G401.6 (cell line): ENCODE data around the gene PARM1.

Experiments
- FAIRE-seq: peaks from 2 replicates; lab custom pipeline; 2012; peaks lifted over from hg19 to GRCh38; lab: Jason Lieb, UNC

PARM1 gene

GRCh38 chr4:74942918-74943253 lies 10.0 kb downstream of the PARM1 start:
- FAIRE-seq = no peak

- FAIRE-seq = no peak
These were observed 11.5 kb downstream of the PARM1 start for GRCh38 chr4:74944354-74944793.

GRCh38 chr4:74946196-74946595 lies 13.3 kb downstream of the PARM1 start:
- no peak for FAIRE-seq

DNA sequence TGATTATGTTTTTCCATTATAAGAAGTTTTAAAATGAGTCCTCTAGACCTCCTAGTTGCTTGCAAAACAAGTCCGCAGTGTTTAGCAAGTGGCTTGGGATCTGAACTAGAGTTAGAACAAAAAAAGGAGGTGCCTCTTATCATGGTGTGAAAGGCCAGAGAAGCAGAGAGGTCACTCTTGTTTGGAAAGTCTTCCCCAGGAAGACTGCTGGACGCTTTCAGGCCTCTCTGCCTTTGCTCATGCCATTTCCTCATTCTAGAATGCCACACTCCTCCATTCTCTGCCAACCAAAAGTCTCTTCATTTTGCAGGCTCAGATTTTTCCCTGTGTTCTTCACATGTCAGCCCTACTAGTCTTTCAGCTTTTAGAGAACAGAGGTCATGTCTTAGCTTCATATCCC lies 14.9 kb downstream of the PARM1 start:
- FAIRE-seq = no peak

DNA sequence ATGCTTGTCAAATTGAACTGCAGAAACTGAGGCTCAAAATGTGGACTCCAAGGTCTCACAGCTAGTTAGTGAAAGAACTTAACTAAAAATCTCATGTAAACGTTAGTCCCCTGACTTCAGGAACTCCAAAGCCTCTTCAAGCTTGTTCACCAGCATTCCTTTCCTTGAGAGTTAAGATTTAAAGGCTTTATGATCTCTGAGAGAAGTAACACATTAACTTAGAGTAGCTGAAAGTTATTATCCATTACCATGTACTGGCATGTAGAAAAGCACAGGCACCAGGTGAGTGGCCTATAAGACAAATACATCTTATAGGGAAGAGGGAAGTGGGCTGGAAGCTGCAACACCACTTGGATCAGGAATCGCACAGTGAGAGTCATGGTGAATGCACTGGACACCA lies 15.3 kb downstream of the PARM1 start:
- no peak for FAIRE-seq

- no peak for FAIRE-seq
These were observed 17.3 kb downstream of the PARM1 start for GRCh38 chr4:74950200-74950599.

- no peak for FAIRE-seq
These were observed 18.0 kb downstream of the PARM1 start for GRCh38 chr4:74950882-74951281.

DNA sequence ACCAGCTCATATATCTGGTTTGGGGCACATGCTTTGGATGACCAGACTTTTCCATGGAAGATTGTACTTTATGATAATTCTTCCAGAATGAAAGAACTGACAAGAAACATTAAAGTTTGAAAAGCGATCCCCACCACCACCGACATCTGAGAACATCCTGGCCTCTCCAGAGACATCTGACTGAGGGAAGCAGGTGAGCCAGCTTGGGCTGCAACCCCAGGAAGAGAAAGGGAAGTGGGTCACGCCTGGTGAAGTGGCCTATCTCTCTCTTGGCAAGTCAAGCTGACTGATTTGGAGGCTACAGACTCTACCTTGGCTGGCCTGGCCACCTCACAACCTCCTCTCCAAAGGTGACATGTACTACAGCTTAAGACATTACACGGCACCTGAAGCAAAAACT lies 20.7 kb downstream of the PARM1 start:
- no peak for FAIRE-seq

DNA sequence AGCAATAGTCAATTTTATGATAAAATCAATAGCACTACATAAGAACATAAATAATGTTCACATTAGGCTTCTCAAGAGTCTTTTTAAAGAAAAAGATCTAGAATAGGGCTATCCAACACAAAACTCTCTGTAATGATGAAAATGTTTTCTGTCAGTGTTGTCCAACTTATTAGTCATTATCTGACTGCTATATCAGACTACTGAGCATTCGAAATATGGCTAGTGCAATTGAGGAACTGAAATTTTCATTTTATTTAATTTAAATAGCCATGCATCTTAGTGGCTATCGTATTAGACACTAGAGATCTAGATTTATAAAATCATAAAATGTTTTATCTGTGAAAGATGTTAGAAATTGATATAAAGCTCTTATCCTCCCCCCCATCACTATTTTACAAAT lies 26.0 kb downstream of the PARM1 start:
- no peak for FAIRE-seq

- FAIRE-seq = no peak
These were observed 28.3 kb downstream of the PARM1 start for GRCh38 chr4:74961230-74961629.

- no peak for FAIRE-seq
These were observed 29.7 kb downstream of the PARM1 start for GRCh38 chr4:74962584-74962983.

GRCh38 chr4:74964311-74964710 lies 31.4 kb downstream of the PARM1 start:
- no peak for FAIRE-seq

GRCh38 chr4:74967324-74967723 lies 34.4 kb downstream of the PARM1 start:
- no peak for FAIRE-seq

GRCh38 chr4:74968456-74969164 lies 35.7 kb downstream of the PARM1 start:
- FAIRE-seq = no peak

DNA sequence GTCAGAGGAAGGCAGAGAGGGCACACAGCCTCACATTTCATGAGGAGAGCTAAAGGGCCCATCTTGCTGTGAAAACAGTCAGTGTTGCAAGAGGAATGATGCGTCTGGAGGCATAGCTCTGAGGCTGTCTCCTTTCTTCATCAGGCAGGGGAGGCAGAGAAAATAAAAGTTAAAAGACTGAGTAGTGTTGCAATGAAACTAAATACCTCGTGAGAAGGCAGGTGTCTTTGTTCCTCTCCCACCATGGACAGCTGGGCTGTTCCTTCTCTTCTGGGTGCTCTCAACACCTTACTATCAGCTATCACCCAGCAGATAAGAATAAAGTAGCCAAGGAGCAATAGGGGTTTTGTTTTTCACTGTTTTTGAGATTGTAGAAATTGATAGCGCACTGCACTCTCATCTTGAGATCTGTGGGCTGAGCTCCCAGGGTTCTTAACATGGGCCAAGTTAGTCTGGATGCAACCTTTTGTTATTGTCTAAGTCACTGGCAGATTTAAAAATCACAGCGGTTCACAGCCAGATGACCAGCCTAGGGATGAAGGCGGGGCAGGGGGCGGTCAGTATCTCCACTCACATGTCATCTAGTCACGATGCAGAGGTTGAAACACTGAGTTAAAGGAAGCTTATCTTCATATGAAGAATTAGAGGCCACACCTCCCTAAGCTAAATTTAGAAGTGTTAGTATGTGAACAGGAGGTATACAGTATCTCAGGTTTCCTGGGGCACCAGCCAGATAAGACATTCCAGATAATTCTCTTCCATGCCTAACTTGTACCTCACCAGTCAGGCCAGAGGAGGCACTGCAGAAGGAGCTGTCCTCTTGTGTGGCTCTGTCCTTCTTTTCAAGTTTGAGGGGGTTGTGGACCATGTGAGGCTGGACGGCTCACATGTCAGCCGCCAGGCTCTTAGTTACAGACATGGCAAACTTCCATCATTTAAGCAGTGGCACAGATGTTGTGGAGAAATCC lies 36.9 kb downstream of the PARM1 start:
- no peak for FAIRE-seq

DNA sequence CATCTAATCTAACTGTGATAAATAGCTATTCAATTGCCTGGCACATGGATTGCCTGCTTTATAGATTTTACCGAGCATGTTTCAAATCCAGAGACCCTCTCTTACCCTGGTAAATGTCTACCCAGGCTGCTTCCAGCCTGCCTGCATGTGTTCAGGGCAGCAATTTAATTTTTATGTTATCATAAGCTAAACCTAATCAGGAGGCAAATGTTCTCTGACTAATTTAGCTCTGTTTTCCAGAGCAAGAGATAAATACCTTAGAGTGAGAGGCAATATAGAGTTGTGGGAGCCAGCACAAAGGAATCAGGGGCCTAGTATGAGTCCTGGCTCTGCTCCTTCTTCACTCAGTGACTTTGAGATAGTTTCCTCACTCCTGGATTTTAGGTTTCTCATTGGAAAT lies 37.7 kb downstream of the PARM1 start:
- FAIRE-seq = no peak

GRCh38 chr4:74971862-74972261 lies 38.9 kb downstream of the PARM1 start:
- FAIRE-seq = no peak

GRCh38 chr4:74975082-74975481 lies 42.2 kb downstream of the PARM1 start:
- FAIRE-seq = no peak

GRCh38 chr4:74975848-74976824 lies 43.2 kb downstream of the PARM1 start:
- no peak for FAIRE-seq

- FAIRE-seq = no peak
These were observed 49.8 kb downstream of the PARM1 start for GRCh38 chr4:74982546-74983252.

DNA sequence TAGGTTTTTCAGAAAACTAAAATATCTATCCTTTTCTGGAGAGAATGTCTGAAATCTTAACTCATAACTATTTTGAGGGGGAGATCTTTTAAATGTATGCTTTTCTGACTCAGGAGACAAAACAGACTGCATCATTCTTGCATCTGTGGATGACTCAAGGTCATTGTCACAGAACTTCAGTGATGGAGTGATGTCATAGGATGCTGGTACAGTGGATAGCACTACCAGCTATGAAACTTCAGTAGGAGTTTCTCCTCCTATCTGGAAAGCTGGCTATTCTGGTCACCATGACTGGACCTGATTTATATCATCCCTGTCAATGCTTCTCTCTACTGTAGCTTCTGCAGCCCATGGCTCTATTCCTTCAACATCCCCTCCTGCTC lies 50.3 kb downstream of the PARM1 start:
- no peak for FAIRE-seq
